RKO (cell line): ENCODE results near the gene AGFG1.

Source experiments
- DNase-seq: peaks from one replicate; pipeline ENCODE4 v3.0.0-alpha.2; 2016; ENCODE audit warnings: low spot score

AGFG1 gene

DNA sequence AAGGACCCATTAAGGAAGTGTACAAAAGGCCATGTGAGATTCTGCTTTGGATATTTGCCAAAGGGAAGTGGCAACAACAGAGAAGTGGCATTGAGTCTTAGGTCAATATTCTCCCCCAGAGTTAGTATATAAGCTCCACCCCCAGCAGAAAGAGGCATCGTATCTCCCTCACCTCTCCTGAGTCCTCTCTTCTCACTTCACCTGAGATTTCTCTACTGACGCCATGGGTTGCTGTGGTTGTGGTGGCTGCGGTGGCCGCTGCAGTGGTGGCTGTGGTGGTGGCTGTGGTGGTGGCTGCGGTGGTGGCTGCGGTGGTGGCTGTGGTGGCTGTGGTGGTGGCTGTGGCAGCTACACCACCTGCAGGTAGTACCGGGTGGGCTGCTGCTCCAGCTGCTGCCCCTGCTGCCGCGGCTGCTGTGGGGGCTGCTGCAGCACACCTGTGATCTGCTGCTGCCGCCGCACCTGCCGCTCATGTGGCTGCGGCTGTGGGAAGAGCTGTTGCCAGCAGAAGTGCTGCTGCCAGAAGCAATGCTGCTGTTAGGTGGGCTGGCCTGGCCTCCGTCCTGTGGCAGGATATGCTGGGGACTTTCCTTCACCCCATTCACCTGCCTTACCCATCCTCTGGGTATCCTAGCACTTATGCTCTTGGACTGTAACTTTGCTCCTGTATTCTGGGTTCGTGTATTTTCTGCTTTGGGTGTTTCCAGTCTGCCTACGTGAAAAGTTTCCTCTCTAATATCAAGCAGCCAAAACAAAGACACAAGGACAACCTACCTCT is 136.8 kb downstream of the AGFG1 start:
- DNase-seq: no peak

DNA sequence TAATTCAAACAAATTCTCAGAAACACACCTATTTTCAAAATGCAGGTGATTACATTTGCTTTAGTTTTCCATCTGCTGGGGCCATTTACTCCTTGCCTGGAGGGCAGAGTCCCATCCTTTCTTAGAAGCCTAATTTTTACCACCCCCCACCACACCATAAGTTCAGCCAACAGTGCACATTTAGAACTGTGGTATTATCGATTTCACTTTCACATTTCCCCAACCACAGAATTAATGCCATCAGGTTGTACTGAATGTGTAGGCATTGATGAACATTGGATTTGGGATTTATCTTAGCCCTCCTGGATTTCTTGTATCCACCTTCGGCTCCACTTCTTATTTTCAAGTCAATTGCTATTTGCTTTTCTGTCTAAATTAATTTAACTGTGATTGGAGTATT is 138.2 kb downstream of the AGFG1 start:
- DNase-seq: no peak
